Embryonic facial prominence (tissue), 1 donor: Measurements from ENCODE around the gene SLC33A1.

Source experiments
- DNase-seq: peaks from one replicate; pipeline ENCODE4 v3.0.0-alpha.2; 2016; ENCODE audit errors: extremely low spot score

The SLC33A1 gene

GRCh38 chr3:155792532-155792931, 61.7 kb downstream of the SLC33A1 start:
- no peak for DNase-seq

GRCh38 chr3:155791190-155791589, 63.0 kb downstream of the SLC33A1 start:
- no peak for DNase-seq

GRCh38 chr3:155790272-155790925, 63.8 kb downstream of the SLC33A1 start:
- DNase-seq, result no peak

GRCh38 chr3:155785662-155786295, 68.4 kb downstream of the SLC33A1 start:
- no peak for DNase-seq

GRCh38 chr3:155782390-155782953, 71.8 kb downstream of the SLC33A1 start:
- DNase-seq, result no peak

GRCh38 chr3:155780291-155780690, 73.9 kb downstream of the SLC33A1 start:
- no peak for DNase-seq

- DNase-seq, result no peak
Observed at GRCh38 chr3:155778462-155778861, 75.8 kb downstream of the SLC33A1 start.

GRCh38 chr3:155772801-155773200, 81.4 kb downstream of the SLC33A1 start:
- DNase-seq, result no peak

- no peak for DNase-seq
Observed at GRCh38 chr3:155771126-155771525, 83.1 kb downstream of the SLC33A1 start.
